ENCODE data around the gene RASSF3.

The RASSF3 gene

DNA sequence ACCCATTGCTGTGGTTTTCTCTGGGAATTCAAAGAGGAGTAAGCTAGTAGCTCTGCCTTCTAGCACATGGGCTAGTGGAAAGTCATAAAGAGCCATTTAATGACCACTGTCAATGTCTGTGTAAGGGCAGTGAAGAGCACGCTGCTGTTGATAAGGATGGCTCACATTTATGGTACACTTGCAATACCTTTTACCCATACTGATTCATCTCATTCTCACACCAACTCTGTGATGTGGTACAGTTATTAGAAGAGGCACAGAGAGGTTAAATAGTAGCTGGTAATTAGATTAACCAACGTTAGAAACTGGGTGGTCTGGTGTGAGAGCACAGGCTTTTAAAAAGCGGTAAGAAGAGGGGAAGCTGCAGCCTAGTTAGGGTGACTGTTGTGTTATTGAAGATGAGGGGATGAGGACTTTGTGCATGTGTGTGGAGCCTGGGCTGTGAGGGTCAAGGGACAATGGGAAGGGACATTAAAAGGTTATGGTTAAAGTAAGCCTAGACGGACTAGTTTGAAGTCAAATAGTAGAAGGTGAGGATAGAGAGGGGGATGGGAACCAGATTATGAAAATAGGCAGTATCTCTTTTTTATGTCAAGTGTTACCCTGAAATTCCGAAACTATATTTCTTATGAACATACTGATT is 25.2 kb downstream of the RASSF3 start:
- intact Hi-C loops (cut with DNase I; ENCODE audit: low total_unique reads), result no loop called here
- Histone ChIP-seq H3K4me3 (no peak overlapping the region), H3K27me3 (no peaks in the 10 kb centered on the region), H3K36me3 (peaks cover 0 to 5% (median 0%) of the 10 kb centered on the region in 3 donors), H3K27ac (peak overlapping the region; percentile 38 to 88), H3K4me1 (peaks cover 0 to 100% (median 42%) of the 10 kb centered on the region in 4 donors), H3K9me3 (no peaks in the 10 kb centered on the region)
- DNase-seq, result no peak
- TF ChIP-seq, protein P1, sequence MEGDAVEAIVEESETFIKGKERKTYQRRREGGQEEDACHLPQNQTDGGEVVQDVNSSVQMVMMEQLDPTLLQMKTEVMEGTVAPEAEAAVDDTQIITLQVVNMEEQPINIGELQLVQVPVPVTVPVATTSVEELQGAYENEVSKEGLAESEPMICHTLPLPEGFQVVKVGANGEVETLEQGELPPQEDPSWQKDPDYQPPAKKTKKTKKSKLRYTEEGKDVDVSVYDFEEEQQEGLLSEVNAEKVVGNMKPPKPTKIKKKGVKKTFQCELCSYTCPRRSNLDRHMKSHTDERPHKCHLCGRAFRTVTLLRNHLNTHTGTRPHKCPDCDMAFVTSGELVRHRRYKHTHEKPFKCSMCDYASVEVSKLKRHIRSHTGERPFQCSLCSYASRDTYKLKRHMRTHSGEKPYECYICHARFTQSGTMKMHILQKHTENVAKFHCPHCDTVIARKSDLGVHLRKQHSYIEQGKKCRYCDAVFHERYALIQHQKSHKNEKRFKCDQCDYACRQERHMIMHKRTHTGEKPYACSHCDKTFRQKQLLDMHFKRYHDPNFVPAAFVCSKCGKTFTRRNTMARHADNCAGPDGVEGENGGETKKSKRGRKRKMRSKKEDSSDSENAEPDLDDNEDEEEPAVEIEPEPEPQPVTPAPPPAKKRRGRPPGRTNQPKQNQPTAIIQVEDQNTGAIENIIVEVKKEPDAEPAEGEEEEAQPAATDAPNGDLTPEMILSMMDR (IDR thresholded peaks at IDR 0.05), result no peak

DNA sequence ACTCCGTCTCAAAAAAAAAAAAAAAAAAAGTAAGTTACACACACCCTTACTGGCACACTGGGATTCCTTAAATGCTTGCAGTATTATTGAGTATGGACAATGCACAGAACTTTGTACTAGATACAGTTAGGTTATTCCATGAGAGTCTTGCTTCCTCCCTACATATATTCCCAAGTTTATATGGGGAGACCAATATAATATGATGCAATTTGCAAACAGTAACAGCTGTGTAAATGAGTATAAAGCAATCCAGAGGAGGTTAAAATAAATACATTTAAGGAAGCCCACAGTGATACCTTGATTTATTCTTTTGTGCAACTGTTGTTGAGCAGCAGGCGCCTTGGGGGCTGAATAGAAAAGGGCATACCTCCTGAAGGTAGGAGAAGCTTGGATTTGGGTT is 26.6 kb downstream of the RASSF3 start:
- DNase-seq, result no peak
- H3K4me3 ChIP-seq, result no peak overlapping the region
- no peaks in the 10 kb centered on the region for H3K27me3 ChIP-seq
- H3K36me3 ChIP-seq, result peaks cover 0 to 5% (median 0%) of the 10 kb centered on the region in 3 donors
- TF ChIP-seq, protein P1 (IDR thresholded peaks at IDR 0.05), result no peak
- H3K27ac ChIP-seq, result peak overlapping the region; percentile 65 to 88
- peaks cover 0 to 91% (median 34%) of the 10 kb centered on the region in 4 donors for H3K4me1 ChIP-seq
- no peaks in the 10 kb centered on the region for H3K9me3 ChIP-seq
- intact Hi-C loops (cut with DNase I; ENCODE audit: low total_unique reads), result no loop called here

DNA sequence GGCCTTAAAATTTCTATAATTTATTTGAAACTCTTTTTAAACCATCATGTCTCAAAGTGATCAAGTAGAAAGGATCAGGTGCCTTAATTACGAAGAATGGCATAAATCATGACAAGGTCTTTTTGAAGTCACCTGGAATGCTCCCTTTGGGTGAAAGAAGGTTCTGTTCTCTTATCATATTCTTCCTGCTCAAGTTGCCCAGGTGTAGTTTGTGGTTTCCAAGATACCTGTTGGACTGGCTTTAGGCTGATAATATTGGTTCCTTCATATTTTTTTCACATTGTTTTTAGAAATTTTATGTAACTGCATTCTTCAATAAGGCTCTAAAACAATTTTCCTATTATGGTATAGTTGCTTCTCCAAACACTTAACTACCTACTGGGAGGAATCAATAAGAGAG is 29.2 kb downstream of the RASSF3 start:
- intact Hi-C loops (cut with DNase I; ENCODE audit: low total_unique reads), result no loop called here
- H3K27ac ChIP-seq, result peak overlapping the region; percentile 65 to 88
- H3K9me3 ChIP-seq, result no peaks in the 10 kb centered on the region
- TF ChIP-seq, protein P1 (IDR thresholded peaks at IDR 0.05), result no peak
- H3K36me3 ChIP-seq, result no peaks in the 10 kb centered on the region
- H3K4me1 ChIP-seq, result peaks cover 0 to 90% (median 26%) of the 10 kb centered on the region in 4 donors
- DNase-seq, result no peak
- no peak overlapping the region for H3K4me3 ChIP-seq
- H3K27me3 ChIP-seq, result no peaks in the 10 kb centered on the region

DNA sequence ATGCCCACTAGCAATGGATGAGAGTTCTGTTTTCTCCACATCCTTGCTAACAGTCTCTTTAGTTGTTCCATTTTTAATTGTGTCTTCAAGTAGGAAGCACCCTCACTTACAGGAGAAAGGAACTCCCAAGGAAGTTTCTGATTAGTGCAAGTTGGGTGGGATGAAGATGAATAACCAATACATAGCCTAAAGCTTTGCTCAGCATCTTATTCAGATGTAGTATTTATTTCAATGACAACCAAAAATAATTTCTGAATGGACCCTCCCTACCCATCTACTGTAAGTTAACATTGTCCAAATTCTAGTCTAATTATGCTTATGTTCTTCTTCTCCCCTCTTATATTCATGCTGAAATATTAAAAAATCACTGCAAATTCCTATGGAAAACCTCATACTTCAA is 36.0 kb downstream of the RASSF3 start:
- H3K9me3 ChIP-seq, result no peaks in the 10 kb centered on the region
- H3K27ac ChIP-seq, result peak overlapping the region; percentile 83 to 88
- TF ChIP-seq, protein P1 (IDR thresholded peaks at IDR 0.05), result no peak
- H3K36me3 ChIP-seq, result no peaks in the 10 kb centered on the region
- DNase-seq, result no peak
- intact Hi-C loops (cut with DNase I; ENCODE audit: low total_unique reads), result no loop called here
- no peaks in the 10 kb centered on the region for H3K27me3 ChIP-seq
- H3K4me3 ChIP-seq, result no peak overlapping the region
- peaks cover 0 to 95% (median 37%) of the 10 kb centered on the region in 4 donors for H3K4me1 ChIP-seq

DNA sequence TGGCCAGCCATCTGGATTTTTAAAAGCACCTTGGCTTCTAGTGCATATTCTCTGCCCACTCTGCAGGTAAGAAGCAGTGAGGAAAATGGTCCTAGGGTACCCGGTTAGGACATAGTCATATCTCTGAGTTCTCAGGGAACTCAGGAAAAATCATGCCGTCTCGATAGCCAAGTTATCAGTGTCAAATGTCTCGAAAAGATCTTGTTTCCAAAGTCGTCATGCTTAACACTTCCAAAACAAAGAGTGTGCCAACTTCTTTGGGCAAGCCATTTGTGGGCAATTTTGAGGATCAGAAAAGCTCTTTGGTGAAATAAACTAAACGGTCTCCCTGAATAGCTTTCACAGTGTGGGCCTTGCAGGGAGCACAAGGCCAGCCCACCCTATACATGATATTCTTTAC is 39.2 kb downstream of the RASSF3 start:
- H3K4me3 ChIP-seq, result peak overlapping the region in 1 of 2 donors; percentile 0
- H3K4me1 ChIP-seq, result peaks cover 0 to 99% (median 48%) of the 10 kb centered on the region in 4 donors
- no peaks in the 10 kb centered on the region for H3K36me3 ChIP-seq
- no peak for DNase-seq
- peak overlapping the region; percentile 83 to 88 for H3K27ac ChIP-seq
- H3K27me3 ChIP-seq, result no peaks in the 10 kb centered on the region
- TF ChIP-seq, protein P1 (IDR thresholded peaks at IDR 0.05), result no peak
- H3K9me3 ChIP-seq, result no peaks in the 10 kb centered on the region
- intact Hi-C loops (cut with DNase I; ENCODE audit: low total_unique reads), result no loop called here

All from tibial artery (tissue), 4 donors.